Measurements from ENCODE around the gene SLC29A3.
"Not testable (repeated sequence)": the region's sequence is repeated elsewhere in the genome, so short reads cannot be mapped to it uniquely, and the experiment has no call there.

The SLC29A3 gene

DNA sequence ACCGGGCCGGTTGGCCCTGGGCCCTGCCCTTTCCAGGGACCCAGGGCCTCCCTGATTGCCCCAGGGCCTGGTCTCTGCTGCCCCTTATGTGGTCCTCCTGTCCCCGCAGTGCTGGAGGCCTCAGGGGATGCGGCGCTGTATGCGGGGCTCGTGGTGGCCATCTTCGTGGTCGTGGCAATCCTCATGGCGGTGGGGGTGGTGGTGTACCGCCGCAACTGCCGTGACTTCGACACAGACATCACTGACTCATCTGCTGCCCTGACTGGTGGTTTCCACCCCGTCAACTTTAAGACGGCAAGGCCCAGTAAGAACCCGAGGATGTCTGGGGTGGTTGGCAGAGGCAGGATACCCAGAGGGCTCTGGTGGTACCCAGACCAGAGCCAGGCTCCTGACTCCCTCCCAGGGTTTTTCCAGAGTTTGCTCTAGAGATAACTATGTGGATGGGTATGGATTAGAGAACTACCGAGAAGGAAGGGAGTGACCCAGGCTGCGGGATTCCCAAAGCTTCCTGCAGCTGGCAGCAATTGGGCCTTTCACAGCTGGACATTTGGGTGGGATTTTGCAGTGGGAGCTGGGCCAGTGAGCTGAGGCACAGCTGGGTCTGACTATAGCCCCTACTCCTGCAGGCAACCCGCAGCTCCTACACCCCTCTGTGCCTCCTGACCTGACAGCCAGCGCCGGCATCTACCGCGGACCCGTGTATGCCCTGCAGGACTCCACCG lies 28.1 kb upstream of the SLC29A3 start:
- no peaks in the 10 kb centered on the region for H3K27me3 Mint-ChIP-seq

DNA sequence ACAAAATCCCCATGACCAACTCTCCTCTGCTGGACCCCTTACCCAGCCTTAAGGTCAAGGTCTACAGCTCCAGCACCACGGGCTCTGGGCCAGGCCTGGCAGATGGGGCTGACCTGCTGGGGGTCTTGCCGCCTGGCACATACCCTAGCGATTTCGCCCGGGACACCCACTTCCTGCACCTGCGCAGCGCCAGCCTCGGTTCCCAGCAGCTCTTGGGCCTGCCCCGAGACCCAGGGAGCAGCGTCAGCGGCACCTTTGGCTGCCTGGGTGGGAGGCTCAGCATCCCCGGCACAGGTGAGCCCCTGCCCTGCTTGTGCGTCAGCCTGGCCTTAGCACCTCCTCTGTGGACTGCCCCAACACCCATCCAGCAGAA lies 27.5 kb upstream of the SLC29A3 start:
- H3K4me3 Mint-ChIP-seq = no peak overlapping the region
- peaks cover 2% of the 10 kb centered on the region for H3K4me1 Mint-ChIP-seq (ENCODE audit: low read depth)
- H3K27me3 Mint-ChIP-seq = no peaks in the 10 kb centered on the region
- H3K9me3 Mint-ChIP-seq (ENCODE audit: low read depth) = no peaks in the 10 kb centered on the region
- H3K36me3 Mint-ChIP-seq = no peaks in the 10 kb centered on the region
- H3K27ac Mint-ChIP-seq = no peak overlapping the region

More for the DNA sequence above, 28.1 kb upstream of the SLC29A3 start:
- Mint-ChIP-seq H3K27ac (no peak overlapping the region), H3K36me3 (no peaks in the 10 kb centered on the region), H3K4me3 (no peak overlapping the region), H3K4me1 (ENCODE audit: low read depth) (peaks cover 2% of the 10 kb centered on the region), H3K9me3 (ENCODE audit: low read depth) (no peaks in the 10 kb centered on the region)

GRCh38 chr10:71292624-71293445 lies 26.2 kb upstream of the SLC29A3 start:
- peaks cover 2% of the 10 kb centered on the region for H3K4me1 Mint-ChIP-seq (ENCODE audit: low read depth)
- H3K9me3 Mint-ChIP-seq (ENCODE audit: low read depth) = no peaks in the 10 kb centered on the region
- H3K4me3 Mint-ChIP-seq = no peak overlapping the region
- H3K36me3 Mint-ChIP-seq = no peaks in the 10 kb centered on the region
- H3K27ac Mint-ChIP-seq = no peak overlapping the region
- H3K27me3 Mint-ChIP-seq = no peaks in the 10 kb centered on the region

DNA sequence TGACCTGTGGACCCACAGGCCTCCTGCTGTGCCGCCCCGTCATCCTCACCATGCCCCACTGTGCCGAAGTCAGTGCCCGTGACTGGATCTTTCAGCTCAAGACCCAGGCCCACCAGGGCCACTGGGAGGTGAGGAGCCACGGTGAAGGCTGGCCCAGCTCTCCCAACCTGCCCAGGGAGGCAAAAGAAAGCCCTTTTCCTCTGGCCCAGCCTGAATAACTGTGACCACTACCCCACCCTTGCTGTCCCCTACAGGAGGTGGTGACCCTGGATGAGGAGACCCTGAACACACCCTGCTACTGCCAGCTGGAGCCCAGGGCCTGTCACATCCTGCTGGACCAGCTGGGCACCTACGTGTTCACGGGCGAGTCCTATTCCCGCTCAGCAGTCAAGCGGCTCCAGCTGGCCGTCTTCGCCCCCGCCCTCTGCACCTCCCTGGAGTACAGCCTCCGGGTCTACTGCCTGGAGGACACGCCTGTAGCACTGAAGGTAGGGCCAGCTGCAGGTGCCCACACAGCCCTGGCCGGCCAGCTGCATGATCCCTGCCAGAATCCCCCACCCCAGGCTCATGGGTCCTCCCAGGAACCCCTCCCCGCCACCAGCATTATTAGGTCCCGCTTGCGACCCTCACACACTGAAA lies 25.5 kb upstream of the SLC29A3 start:
- Mint-ChIP-seq H3K36me3 (no peaks in the 10 kb centered on the region), H3K27me3 (no peaks in the 10 kb centered on the region), H3K27ac (no peak overlapping the region), H3K4me3 (no peak overlapping the region), H3K9me3 (ENCODE audit: low read depth) (no peaks in the 10 kb centered on the region), H3K4me1 (ENCODE audit: low read depth) (peaks cover 2% of the 10 kb centered on the region)

DNA sequence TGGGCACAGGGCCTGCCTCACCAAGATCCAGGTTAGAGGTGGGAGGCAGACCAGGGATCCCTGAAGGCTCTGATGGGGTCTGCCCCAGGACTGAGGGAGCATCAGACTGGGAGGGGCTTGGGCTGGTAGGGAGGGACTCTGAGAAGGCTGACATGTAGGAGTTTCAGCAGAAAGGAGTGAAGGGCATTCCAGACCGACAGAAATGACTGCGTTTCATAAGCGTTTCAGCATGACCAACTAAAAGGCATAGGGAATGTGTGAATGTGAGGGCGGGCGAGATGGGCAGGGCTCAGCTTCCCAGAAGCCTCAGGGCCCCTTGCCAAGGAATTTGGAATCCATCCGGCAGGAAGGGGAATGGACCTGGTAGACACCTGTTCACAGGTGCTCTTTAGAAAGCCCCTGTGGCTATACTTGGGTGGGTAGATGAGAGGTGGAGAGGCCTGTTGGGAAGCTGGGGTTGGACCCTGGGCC lies 24.9 kb upstream of the SLC29A3 start:
- Mint-ChIP-seq H3K36me3 (no peaks in the 10 kb centered on the region), H3K27ac (no peak overlapping the region), H3K4me3 (no peak overlapping the region), H3K9me3 (ENCODE audit: low read depth) (no peaks in the 10 kb centered on the region), H3K4me1 (ENCODE audit: low read depth) (peaks cover 2% of the 10 kb centered on the region), H3K27me3 (no peaks in the 10 kb centered on the region)

- Mint-ChIP-seq H3K27ac (no peak overlapping the region), H3K9me3 (ENCODE audit: low read depth) (no peaks in the 10 kb centered on the region), H3K36me3 (no peaks in the 10 kb centered on the region), H3K4me3 (no peak overlapping the region), H3K4me1 (ENCODE audit: low read depth) (peaks cover 2% of the 10 kb centered on the region), H3K27me3 (peaks cover 1% of the 10 kb centered on the region)
Observed at GRCh38 chr10:71294856-71295255, 24.2 kb upstream of the SLC29A3 start.

DNA sequence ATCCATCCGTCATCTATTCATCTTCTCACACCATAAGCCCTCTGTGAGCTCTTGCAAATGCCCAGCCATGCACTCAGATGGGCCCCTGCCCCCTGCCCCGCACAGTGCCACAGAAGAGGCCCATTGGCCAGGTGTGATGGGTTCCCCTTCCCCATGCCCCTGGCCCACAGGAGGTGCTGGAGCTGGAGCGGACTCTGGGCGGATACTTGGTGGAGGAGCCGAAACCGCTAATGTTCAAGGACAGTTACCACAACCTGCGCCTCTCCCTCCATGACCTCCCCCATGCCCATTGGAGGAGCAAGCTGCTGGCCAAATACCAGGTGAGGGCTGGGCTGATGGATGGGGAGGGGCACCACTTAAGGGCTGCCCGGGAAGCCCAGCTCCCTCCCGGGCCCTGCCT lies 23.4 kb upstream of the SLC29A3 start:
- Mint-ChIP-seq H3K27me3 (peaks cover 1% of the 10 kb centered on the region), H3K9me3 (ENCODE audit: low read depth) (no peaks in the 10 kb centered on the region), H3K36me3 (no peaks in the 10 kb centered on the region), H3K27ac (no peak overlapping the region), H3K4me3 (no peak overlapping the region), H3K4me1 (ENCODE audit: low read depth) (no peaks in the 10 kb centered on the region)

DNA sequence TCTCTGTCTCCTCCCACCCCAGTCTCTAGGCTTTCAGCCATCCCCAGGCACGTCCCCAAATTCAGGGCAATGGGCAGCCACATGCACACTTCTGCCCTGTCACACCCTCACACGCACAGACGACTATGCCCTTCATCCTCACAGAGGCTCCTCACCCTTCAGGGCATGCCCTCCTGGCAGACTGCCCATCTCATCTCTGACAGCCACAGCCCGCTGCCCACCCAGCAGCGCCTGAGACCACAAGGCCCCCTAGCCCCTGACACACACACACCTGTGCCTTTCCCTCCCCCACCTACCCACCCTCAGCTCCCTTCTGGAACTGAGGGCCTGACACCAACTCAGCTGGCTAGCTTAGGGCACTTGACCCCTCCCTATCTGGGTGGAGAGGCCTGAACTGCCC lies 23.0 kb upstream of the SLC29A3 start:
- Mint-ChIP-seq H3K27me3 (peaks cover 1% of the 10 kb centered on the region), H3K4me1 (ENCODE audit: low read depth) (no peaks in the 10 kb centered on the region), H3K9me3 (ENCODE audit: low read depth) (no peaks in the 10 kb centered on the region), H3K36me3 (no peaks in the 10 kb centered on the region), H3K27ac (no peak overlapping the region), H3K4me3 (no peak overlapping the region)

DNA sequence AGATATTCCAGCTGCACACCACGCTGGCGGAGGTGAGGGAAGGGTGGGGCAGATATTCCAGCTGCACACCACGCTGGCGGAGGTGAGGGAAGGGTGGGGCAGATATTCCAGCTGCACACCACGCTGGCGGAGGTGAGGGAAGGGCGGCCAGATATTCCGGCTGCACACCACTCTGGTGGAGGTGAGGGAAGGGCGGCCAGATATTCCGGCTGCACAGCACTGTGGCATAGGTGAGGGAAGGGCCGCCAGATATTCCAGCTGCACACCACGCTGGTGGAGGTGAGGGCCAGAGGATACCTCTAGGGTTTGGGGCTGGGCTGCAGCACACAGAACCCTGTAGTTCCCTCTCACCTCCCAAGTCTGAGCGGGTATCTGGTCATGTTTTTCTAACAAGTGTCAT lies 22.2 kb upstream of the SLC29A3 start:
- H3K36me3 Mint-ChIP-seq; H3K9me3 Mint-ChIP-seq (ENCODE audit: low read depth); H3K27me3 Mint-ChIP-seq; H3K4me3 Mint-ChIP-seq; H3K27ac Mint-ChIP-seq; H3K4me1 Mint-ChIP-seq (ENCODE audit: low read depth): not testable (repeated sequence)

DNA sequence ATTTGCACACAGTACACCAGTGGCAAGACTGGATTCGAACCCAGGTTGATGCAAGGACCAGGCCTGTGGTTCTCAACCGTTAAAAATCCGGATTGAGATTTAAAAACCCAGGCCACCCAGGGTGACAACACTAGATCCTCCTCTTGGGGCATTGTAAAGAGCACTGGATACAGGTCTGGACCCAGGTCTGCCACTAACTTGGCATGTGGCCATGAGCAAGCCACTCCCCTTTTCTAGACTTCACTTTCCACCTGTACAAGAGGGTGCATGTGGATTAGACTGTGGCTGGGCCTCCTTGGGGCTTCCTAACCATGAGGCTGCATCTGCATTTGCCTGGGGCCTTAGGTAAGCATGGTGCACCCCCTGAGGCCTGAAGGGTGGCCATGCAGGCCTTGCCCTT lies 21.7 kb upstream of the SLC29A3 start:
- Mint-ChIP-seq H3K4me3 (no peak overlapping the region), H3K27me3 (peaks cover 1% of the 10 kb centered on the region), H3K36me3 (no peaks in the 10 kb centered on the region), H3K4me1 (ENCODE audit: low read depth) (no peaks in the 10 kb centered on the region), H3K9me3 (ENCODE audit: low read depth) (no peaks in the 10 kb centered on the region), H3K27ac (no peak overlapping the region)

GRCh38 chr10:71299071-71299785 lies 19.8 kb upstream of the SLC29A3 start:
- Mint-ChIP-seq H3K4me3 (no peak overlapping the region), H3K27me3 (peaks cover 5% of the 10 kb centered on the region), H3K36me3 (no peaks in the 10 kb centered on the region), H3K9me3 (ENCODE audit: low read depth) (no peaks in the 10 kb centered on the region), H3K27ac (no peak overlapping the region), H3K4me1 (ENCODE audit: low read depth) (no peaks in the 10 kb centered on the region)

DNA sequence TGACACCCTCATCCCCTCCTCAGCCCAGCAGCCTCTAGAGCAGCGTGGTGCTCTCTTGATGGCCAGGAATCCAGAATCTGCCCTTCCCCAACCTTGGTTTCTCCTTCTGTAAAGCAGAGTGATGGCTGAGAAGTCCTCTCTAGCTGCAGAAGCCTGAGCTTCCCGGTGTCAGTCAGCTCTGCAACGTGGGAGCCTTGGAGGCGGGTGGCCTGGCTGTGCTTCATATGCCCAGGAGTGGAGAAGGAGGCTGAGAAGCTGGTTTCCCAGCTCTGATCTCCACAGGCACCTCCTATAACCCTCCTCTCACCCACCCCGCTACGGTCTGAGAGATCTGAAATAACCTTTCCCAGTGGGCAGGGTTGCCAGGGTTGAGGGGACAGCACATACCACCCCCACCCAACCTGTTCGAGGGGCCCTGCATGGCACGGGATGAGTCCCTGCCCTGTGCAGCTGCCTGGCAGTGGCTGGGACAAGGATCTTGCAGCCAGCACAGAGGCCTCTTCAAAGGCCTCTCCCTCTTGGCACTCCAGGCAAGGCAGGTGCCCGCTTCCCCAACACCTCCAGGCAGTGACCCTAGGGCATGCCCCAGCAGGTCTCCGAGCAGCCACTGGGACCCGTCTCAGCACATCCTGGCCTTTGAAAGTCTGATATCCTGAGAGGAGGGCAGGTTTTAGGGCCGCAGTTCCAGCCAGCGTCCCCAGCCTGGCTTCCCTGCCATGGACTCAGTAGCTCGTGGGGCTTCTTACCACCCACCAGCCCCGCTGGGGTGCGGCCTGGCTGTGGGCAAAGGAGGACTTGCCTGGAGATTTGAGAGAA lies 18.3 kb upstream of the SLC29A3 start:
- Mint-ChIP-seq H3K9me3 (ENCODE audit: low read depth) (no peaks in the 10 kb centered on the region), H3K4me1 (ENCODE audit: low read depth) (no peaks in the 10 kb centered on the region)

GRCh38 chr10:71301371-71301916 lies 17.6 kb upstream of the SLC29A3 start:
- H3K36me3 Mint-ChIP-seq = no peaks in the 10 kb centered on the region
- H3K4me1 Mint-ChIP-seq (ENCODE audit: low read depth) = no peaks in the 10 kb centered on the region
- peaks cover 5% of the 10 kb centered on the region for H3K27me3 Mint-ChIP-seq
- H3K27ac Mint-ChIP-seq = no peak overlapping the region
- H3K9me3 Mint-ChIP-seq (ENCODE audit: low read depth) = no peaks in the 10 kb centered on the region
- H3K4me3 Mint-ChIP-seq = no peak overlapping the region

More for the DNA sequence above, 18.3 kb upstream of the SLC29A3 start:
- H3K36me3 Mint-ChIP-seq = no peaks in the 10 kb centered on the region
- H3K27ac Mint-ChIP-seq = no peak overlapping the region
- no peak overlapping the region for H3K4me3 Mint-ChIP-seq
- peaks cover 5% of the 10 kb centered on the region for H3K27me3 Mint-ChIP-seq

DNA sequence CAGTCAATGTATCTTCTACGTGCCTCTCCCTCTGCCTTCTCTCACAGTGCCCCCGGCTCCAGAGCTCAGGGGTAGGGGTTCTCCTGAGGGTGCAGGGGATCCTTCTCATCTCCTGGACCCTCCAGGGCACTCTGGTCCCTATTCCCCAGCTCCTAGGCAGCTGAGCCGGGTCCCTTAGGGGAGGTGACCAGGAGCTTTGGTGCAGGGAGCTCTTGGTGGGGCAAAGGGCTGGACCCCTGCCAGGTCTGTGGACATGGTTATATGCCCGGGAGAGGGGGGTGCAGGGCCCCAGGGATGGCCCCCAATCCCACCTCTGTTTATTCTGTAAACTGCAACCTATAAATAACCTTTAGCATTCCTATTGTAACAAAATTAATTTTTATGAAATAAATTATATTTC lies 16.6 kb upstream of the SLC29A3 start:
- H3K4me1 Mint-ChIP-seq (ENCODE audit: low read depth) = no peaks in the 10 kb centered on the region
- no peak overlapping the region for H3K27ac Mint-ChIP-seq
- H3K4me3 Mint-ChIP-seq = no peak overlapping the region
- H3K36me3 Mint-ChIP-seq = no peaks in the 10 kb centered on the region
- no peaks in the 10 kb centered on the region for H3K9me3 Mint-ChIP-seq (ENCODE audit: low read depth)
- H3K27me3 Mint-ChIP-seq = peaks cover 5% of the 10 kb centered on the region

Data from activated naive CD8-positive, alpha-beta T cell (primary cell).